Endothelial cell of umbilical vein (primary cell): ENCODE measurements around the gene GAL3ST2. TPM values are rescaled to one million over a fixed set of nuclear protein-coding genes. Genes with fewer than 3 reads are reported as not detected.

Source experiments
- BruUV-seq: library from RNA; stranded (reverse); fragments of 400-500 nt; replicated peaks from 2 replicates; lab custom pipeline; 2021; lab: Mats Ljungman, UMichigan
- CTCF ChIA-PET: fragments of 300-600, 350-600 bp; sonication (Branson Sonifier 250); formaldehyde crosslinking; loops from one replicate; lab custom pipeline; 2021; ENCODE audit warnings: antibody characterized with exemption, inconsistent platforms; lab: Charles Lee
- POLR2A ChIA-PET: fragments of 300-600, 350-600 bp; sonication (Branson Sonifier 250); formaldehyde crosslinking; loops from one replicate; lab custom pipeline; 2021; ENCODE audit warnings: antibody characterized with exemption, inconsistent platforms; lab: Charles Lee
- DNase-seq: peaks from one replicate; pipeline ENCODE4 v3.0.0-alpha.2; 2011; ENCODE audit warnings: low read depth, low spot score
- FAIRE-seq: peaks from 2 replicates; lab custom pipeline; 2011; peaks lifted over from hg19 to GRCh38; lab: Jason Lieb, UNC
- H2AFZ ChIP-seq: 2 replicates; pipeline ENCODE4 v1.6.0; 2012; ENCODE audit warnings: low read depth, low read length, control low read depth, inconsistent platforms
- H3K27ac ChIP-seq: 2 replicates; pipeline ENCODE4 v1.5.1; 2011; ENCODE audit warnings: low read depth, mild to moderate bottlenecking, control low read depth, low read length, moderate library complexity; ENCODE audit not compliant: insufficient read depth
- H3K27me3 ChIP-seq, 2 experiments: 2 replicates each; pipeline versions ENCODE4 v1.6.0 to v1.6.1; 2011; ENCODE audit warnings: low read length in 2 of 2, mixed read lengths in 1 of 2; ENCODE audit not compliant: control insufficient read depth in 2 of 2, insufficient read depth in 2 of 2
- H3K36me3 ChIP-seq, 2 experiments: 2 replicates in 1 of 2; 3 replicates in 1 of 2; pipeline ENCODE4 v1.5.1; 2011; ENCODE audit warnings: low read length in 2 of 2, mild to moderate bottlenecking in 1 of 2, moderate library complexity in 1 of 2; ENCODE audit not compliant: control insufficient read depth in 2 of 2, insufficient read depth in 2 of 2; ENCODE audit errors: extremely low read depth in 1 of 2
- H3K4me1 ChIP-seq: 3 replicates; pipeline ENCODE4 v1.5.1; 2011; ENCODE audit warnings: mild to moderate bottlenecking, low read length; ENCODE audit not compliant: control insufficient read depth, insufficient read depth; ENCODE audit errors: extremely low read depth
- H3K4me2 ChIP-seq: 2 replicates; pipeline ENCODE4 v1.6.1; 2011; ENCODE audit warnings: low read length, control low read depth, mixed read lengths; ENCODE audit not compliant: insufficient read depth
- H3K4me3 ChIP-seq, 3 experiments: fragments of 200-600 bp in 1 of 3; sonication (generic), shearing (Covaris generic) in 1 of 3; replicated peaks in 1 of 3; 2 replicates each; pipeline ENCODE4 v1.5.1; 2011 to 2016; ENCODE audit warnings: control low read depth in 3 of 3, low read length in 3 of 3, mild to moderate bottlenecking in 2 of 3, inconsistent platforms in 1 of 3, low read depth in 1 of 3, moderate library complexity in 1 of 3; ENCODE audit not compliant: insufficient read depth in 1 of 3
- H3K79me2 ChIP-seq: 2 replicates; pipeline ENCODE4 v1.6.0; 2012; ENCODE audit warnings: low read length, inconsistent platforms; ENCODE audit not compliant: control insufficient read depth, insufficient read depth
- H3K9ac ChIP-seq: replicated peaks from 2 replicates; pipeline ENCODE3; 2011; ENCODE audit warnings: low read length, control low read depth; ENCODE audit not compliant: insufficient read depth; ENCODE audit errors: extremely low read depth
- H3K9me1 ChIP-seq: replicated peaks from 3 replicates; pipeline ENCODE4 v1.6.0; 2011; ENCODE audit warnings: mild to moderate bottlenecking, low read length; ENCODE audit not compliant: control insufficient read depth, insufficient read depth; ENCODE audit errors: extremely low read depth
- H3K9me3 ChIP-seq: replicated peaks from 2 replicates; pipeline ENCODE4 v1.5.1; 2012; ENCODE audit warnings: low read length, inconsistent platforms; ENCODE audit not compliant: control insufficient read depth, insufficient read depth
- H4K20me1 ChIP-seq: replicated peaks from 2 replicates; pipeline ENCODE3; 2011; ENCODE audit warnings: mild to moderate bottlenecking, low read length; ENCODE audit not compliant: control insufficient read depth, insufficient read depth; ENCODE audit errors: extremely low read depth
- EZH2 ChIP-seq: IDR thresholded peaks from 2 replicates; pipeline ENCODE4 v1.6.1; 2012; ENCODE audit warnings: borderline replicate concordance, low read depth, mild to moderate bottlenecking, moderate library complexity, low read length, inconsistent platforms; ENCODE audit not compliant: severe bottlenecking
- FOS ChIP-seq: IDR thresholded peaks from 2 replicates; pipeline ENCODE4 v1.6.1; 2011; ENCODE audit warnings: mild to moderate bottlenecking, low read length, moderate library complexity, borderline replicate concordance; ENCODE audit not compliant: insufficient read depth
- GATA2 ChIP-seq: IDR thresholded peaks from 2 replicates; pipeline ENCODE4 v1.7.0; 2011; ENCODE audit warnings: low read depth, mild to moderate bottlenecking, moderate library complexity, mixed read lengths, low read length; ENCODE audit not compliant: insufficient read length, insufficient read depth
- JUN ChIP-seq: IDR thresholded peaks from 2 replicates; pipeline ENCODE4 v1.6.1; 2011; ENCODE audit warnings: borderline replicate concordance, low read depth; ENCODE audit not compliant: insufficient read length, insufficient read depth
- MYC ChIP-seq: IDR thresholded peaks from one replicate; pipeline ENCODE4 v1.6.1; 2011; ENCODE audit warnings: mild to moderate bottlenecking, low read depth, low read length
- POLR2A ChIP-seq: IDR thresholded peaks from 2 replicates; pipeline ENCODE4 v1.6.1; 2012; ENCODE audit warnings: low read depth, mild to moderate bottlenecking, control low read depth, low read length
- POLR2AphosphoS5 ChIP-seq: IDR thresholded peaks from 2 replicates; pipeline ENCODE4 v1.6.1; 2012; ENCODE audit warnings: low read depth, mild to moderate bottlenecking, control low read depth, low read length, moderate library complexity; ENCODE audit not compliant: insufficient read depth
- dilution Hi-C: fragments of 300-500 bp; cut with MboI; formaldehyde crosslinking; loops from one replicate; pipeline ENCODE4 v1.15.0; 2019; ENCODE audit warnings: low sequenced_read_pairs; ENCODE audit not compliant: extremely low pct_ligation_motif_present
- intact Hi-C: fragments of 100-400 bp; cut with micrococcal nuclease; formaldehyde crosslinking; loops from one replicate; pipeline ENCODE4 v1.10.0; 2022
- polyA plus RNA-seq, 4 experiments: library from polyadenylated mRNA; depleted of rRNA in 3 of 4; stranded (reverse) in 3 of 4; unstranded in 1 of 4; fragments of >200 nt; gene quantifications; 2 replicates each; pipeline versions ENCODE4 v1.2.1 to v1.2.3, GENCODE V29; 2011 to 2012; ENCODE audit warnings: missing spikeins in 1 of 4
- total RNA-seq: library from RNA; stranded (reverse); gene quantifications from 2 replicates; pipeline ENCODE4 v1.2.3, GENCODE V29; 2021
- TF ChIP-seq, protein P1 (sequence below), 2 donors: IDR thresholded peaks; 1 replicate in 1 of 2; 2 replicates in 1 of 2; pipeline ENCODE4 v1.5.1; 2011; ENCODE audit warnings: low read length in 2 of 2, mild to moderate bottlenecking in 2 of 2, moderate library complexity in 2 of 2, control low read depth in 1 of 2, inconsistent platforms in 1 of 2, low read depth in 1 of 2; ENCODE audit not compliant: insufficient read depth in 1 of 2; ENCODE audit errors: extremely low read depth in 1 of 2
- TF ChIP-seq, protein P2 (sequence below): IDR thresholded peaks from 2 replicates; pipeline ENCODE4 v1.6.1; 2011; ENCODE audit not compliant: insufficient read depth, insufficient read length

The GAL3ST2 gene
- total and polyA plus RNA-seq, 2 donors (not counting 3 experiments of a cell fraction or from before 2014, with no cell fraction given) = not detected

DNA sequence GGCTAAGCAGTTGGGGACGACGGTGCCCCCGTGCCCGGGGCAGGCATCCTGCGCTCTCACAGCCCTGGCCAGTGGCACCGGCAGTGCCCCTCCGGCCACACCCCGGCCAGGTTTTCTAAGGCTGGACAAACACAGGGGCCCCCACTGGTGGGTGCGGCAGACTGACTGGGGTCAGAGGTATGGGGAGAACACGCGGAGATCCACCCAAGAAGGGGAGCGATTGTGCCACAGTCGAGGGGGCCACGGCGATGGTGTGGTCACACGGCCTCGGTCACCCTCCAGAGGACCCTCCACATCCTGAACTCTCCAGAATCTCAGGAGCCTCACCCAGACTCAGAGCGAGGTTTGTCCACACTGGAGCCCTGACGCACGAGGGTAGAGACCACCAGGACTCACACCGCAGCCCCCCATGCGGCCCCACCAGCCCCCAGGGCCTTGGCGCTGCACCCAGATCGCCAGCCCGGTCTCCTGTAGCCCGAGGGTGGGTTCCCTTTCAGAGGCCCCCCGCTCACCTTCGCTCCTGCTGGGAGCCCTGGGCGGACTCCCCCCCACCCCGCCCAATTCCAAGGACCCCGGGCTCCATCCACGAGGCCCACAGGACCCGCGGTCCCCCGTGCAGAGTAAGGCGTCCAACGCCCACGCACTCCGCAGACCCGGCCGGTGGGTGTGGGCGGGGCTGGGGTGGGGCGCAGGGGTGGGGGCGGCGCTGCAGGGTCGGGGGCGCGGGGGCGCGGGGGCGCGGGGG lies 66.9 kb downstream of the GAL3ST2 start:
- H3K9me1 ChIP-seq = no peaks in the 10 kb centered on the region
- peaks cover 7% of the 10 kb centered on the region for H3K4me1 ChIP-seq
- no peak overlapping the region for H3K4me3 ChIP-seq
- H3K9me3 ChIP-seq = no peaks in the 10 kb centered on the region
- no TSS peak for BruUV-seq
- TF ChIP-seq, protein P1, sequence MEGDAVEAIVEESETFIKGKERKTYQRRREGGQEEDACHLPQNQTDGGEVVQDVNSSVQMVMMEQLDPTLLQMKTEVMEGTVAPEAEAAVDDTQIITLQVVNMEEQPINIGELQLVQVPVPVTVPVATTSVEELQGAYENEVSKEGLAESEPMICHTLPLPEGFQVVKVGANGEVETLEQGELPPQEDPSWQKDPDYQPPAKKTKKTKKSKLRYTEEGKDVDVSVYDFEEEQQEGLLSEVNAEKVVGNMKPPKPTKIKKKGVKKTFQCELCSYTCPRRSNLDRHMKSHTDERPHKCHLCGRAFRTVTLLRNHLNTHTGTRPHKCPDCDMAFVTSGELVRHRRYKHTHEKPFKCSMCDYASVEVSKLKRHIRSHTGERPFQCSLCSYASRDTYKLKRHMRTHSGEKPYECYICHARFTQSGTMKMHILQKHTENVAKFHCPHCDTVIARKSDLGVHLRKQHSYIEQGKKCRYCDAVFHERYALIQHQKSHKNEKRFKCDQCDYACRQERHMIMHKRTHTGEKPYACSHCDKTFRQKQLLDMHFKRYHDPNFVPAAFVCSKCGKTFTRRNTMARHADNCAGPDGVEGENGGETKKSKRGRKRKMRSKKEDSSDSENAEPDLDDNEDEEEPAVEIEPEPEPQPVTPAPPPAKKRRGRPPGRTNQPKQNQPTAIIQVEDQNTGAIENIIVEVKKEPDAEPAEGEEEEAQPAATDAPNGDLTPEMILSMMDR (IDR thresholded peaks at IDR 0.05; ENCODE audit: extremely low read depth in 1 of 2, insufficient read depth in 1 of 2, low read depth in 1 of 2, low read length in 2 of 2) = no peak
- TF ChIP-seq FOS (no peak), POLR2AphosphoS5 (no peak), GATA2 (no peak), MYC (no peak), JUN (no peak), EZH2 (no peak), POLR2A (no peak)
- TF ChIP-seq, protein P2, sequence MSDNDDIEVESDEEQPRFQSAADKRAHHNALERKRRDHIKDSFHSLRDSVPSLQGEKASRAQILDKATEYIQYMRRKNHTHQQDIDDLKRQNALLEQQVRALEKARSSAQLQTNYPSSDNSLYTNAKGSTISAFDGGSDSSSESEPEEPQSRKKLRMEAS = no peak
- peaks cover 4 to 6% of the 10 kb centered on the region in 2 experiments for H3K27me3 ChIP-seq
- no peaks in the 10 kb centered on the region for H3K79me2 ChIP-seq
- H4K20me1 ChIP-seq = no peaks in the 10 kb centered on the region
- FAIRE-seq = no peak
- no peak overlapping the region for H3K27ac ChIP-seq
- POLR2A ChIA-PET = interaction anchor here (0.6 kb wide), 1 partner anchor 625 kb away, joined by 5 read pairs; no protein-coding TSS in a partner anchor
- no peak for DNase-seq
- H3K4me2 ChIP-seq = no peak overlapping the region
- dilution Hi-C loops (no loop called here), intact Hi-C loops (no loop called here)
- H2AFZ ChIP-seq = no peak overlapping the region
- CTCF ChIA-PET = no interaction called here
- no peak overlapping the region for H3K9ac ChIP-seq
- no peaks in the 10 kb centered on the region for H3K36me3 ChIP-seq
